Nephron progenitor cell (in vitro differentiated cells): ENCODE results near the gene SYT13.

Experiments used
- DNase-seq: peaks from one replicate; pipeline ENCODE4 v3.0.0; 2021
- H3K27ac Mint-ChIP-seq: 2 replicates; pipeline ENCODE4 v1.8.0; 2021; ENCODE audit warnings: mild to moderate bottlenecking, moderate library complexity, mixed read lengths
- H3K27me3 Mint-ChIP-seq: 2 replicates; pipeline ENCODE4 v1.8.0; 2021; ENCODE audit warnings: mild to moderate bottlenecking, low read depth, mixed read lengths; ENCODE audit not compliant: poor library complexity
- H3K36me3 Mint-ChIP-seq: 2 replicates; pipeline ENCODE4 v1.8.0; 2021; ENCODE audit warnings: low read depth, mixed read lengths
- H3K4me1 Mint-ChIP-seq: 2 replicates; pipeline ENCODE4 v1.8.0; 2021; ENCODE audit warnings: mixed read lengths
- H3K4me3 Mint-ChIP-seq: 2 replicates; pipeline ENCODE4 v1.8.0; 2021; ENCODE audit warnings: mild to moderate bottlenecking, moderate library complexity, mixed read lengths
- H3K9me3 Mint-ChIP-seq: 2 replicates; pipeline ENCODE4 v1.8.0; 2021; ENCODE audit warnings: mild to moderate bottlenecking, moderate library complexity, mixed read lengths
- TF ChIP-seq, protein P1 (sequence below): fragments of 200-600 bp; sonication (generic); IDR thresholded peaks from 2 replicates; pipeline ENCODE4 v1.5.0; 2021; ENCODE audit warnings: antibody characterized with exemption

The SYT13 gene

DNA sequence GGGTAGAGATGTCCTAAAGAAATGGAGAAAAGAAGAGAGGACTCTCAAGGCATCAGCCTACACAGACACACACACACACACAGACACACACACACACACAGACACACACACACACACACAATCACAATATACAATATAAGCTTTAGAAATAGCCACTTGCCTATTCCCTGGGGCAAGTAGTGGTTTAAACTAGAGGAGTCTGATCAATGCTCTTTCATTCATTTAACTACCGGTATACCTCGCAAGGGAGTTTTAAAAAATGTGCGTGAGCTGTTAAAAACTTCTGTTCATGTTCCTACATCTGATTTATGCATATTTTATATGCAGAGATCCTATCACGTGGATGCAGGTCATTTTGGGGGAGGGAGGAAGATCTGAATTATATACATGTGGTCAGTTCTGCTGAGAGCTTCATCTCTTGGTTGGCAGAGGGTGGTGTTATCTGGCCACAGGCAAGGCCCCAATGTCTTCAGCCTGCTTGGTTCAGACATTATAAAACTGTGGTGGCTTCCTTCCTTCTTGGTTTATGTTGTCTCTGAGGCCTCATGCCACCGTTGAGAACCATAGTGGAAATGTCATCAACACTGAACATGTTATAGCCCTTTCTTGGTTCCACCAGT, 56.6 kb downstream of the SYT13 start:
- H3K4me1 Mint-ChIP-seq: no peaks in the 10 kb centered on the region
- peaks cover 2% of the 10 kb centered on the region for H3K27me3 Mint-ChIP-seq
- H3K27ac Mint-ChIP-seq: no peak overlapping the region
- TF ChIP-seq, protein P1, sequence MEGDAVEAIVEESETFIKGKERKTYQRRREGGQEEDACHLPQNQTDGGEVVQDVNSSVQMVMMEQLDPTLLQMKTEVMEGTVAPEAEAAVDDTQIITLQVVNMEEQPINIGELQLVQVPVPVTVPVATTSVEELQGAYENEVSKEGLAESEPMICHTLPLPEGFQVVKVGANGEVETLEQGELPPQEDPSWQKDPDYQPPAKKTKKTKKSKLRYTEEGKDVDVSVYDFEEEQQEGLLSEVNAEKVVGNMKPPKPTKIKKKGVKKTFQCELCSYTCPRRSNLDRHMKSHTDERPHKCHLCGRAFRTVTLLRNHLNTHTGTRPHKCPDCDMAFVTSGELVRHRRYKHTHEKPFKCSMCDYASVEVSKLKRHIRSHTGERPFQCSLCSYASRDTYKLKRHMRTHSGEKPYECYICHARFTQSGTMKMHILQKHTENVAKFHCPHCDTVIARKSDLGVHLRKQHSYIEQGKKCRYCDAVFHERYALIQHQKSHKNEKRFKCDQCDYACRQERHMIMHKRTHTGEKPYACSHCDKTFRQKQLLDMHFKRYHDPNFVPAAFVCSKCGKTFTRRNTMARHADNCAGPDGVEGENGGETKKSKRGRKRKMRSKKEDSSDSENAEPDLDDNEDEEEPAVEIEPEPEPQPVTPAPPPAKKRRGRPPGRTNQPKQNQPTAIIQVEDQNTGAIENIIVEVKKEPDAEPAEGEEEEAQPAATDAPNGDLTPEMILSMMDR: no peak
- H3K36me3 Mint-ChIP-seq: peaks cover 40% of the 10 kb centered on the region
- DNase-seq: no peak
- no peaks in the 10 kb centered on the region for H3K9me3 Mint-ChIP-seq
- H3K4me3 Mint-ChIP-seq: no peak overlapping the region

DNA sequence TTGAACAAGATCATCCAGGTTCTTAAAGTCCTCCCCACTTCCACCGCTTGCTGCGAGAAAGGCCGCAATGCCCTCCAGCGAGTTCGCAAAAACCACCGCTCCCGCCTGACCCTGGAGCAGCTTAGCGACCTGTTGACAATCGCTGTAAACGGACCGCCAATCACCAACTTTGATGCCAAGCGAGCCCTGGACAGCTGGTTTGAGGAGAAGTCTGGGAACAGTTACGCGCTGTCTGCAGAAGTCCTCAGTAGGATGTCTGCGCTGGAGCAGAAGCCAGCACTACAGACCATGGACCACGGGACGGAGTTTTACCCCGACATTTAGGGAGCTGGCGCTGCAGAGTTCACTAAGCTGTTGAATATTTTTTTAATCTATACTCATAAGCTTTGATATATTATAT, 58.3 kb downstream of the SYT13 start:
- peaks cover 55% of the 10 kb centered on the region for H3K36me3 Mint-ChIP-seq
- no peak overlapping the region for H3K27ac Mint-ChIP-seq
- TF ChIP-seq, protein P1: no peak
- no peaks in the 10 kb centered on the region for H3K9me3 Mint-ChIP-seq
- H3K4me1 Mint-ChIP-seq: no peaks in the 10 kb centered on the region
- no peak overlapping the region for H3K4me3 Mint-ChIP-seq
- no peak for DNase-seq
- H3K27me3 Mint-ChIP-seq: peaks cover 2% of the 10 kb centered on the region

DNA sequence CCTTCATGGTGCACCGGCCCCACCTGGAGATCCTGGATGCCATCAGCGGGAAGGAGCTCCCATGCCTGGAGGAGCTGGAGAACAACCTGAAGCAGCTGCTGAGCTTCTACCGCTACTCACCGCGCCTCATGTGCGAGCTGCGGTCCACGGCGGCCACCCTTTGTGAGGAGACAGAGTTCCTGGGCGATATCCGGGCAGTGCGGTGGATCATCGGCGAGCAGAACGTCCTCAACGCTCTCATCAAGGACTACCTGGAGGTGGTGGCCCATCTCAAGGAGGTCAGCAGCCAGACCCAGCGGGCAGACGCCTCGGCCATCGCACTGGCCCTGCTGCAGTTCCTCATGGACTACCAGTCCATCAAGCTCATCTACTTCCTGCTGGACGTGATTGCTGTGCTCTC, 59.2 kb downstream of the SYT13 start:
- Mint-ChIP-seq H3K27me3 (peaks cover 2% of the 10 kb centered on the region), H3K4me1 (no peaks in the 10 kb centered on the region), H3K27ac (no peak overlapping the region), H3K4me3 (no peak overlapping the region), H3K9me3 (no peaks in the 10 kb centered on the region), H3K36me3 (peaks cover 64% of the 10 kb centered on the region)
- DNase-seq: no peak
- TF ChIP-seq, protein P1: no peak

DNA sequence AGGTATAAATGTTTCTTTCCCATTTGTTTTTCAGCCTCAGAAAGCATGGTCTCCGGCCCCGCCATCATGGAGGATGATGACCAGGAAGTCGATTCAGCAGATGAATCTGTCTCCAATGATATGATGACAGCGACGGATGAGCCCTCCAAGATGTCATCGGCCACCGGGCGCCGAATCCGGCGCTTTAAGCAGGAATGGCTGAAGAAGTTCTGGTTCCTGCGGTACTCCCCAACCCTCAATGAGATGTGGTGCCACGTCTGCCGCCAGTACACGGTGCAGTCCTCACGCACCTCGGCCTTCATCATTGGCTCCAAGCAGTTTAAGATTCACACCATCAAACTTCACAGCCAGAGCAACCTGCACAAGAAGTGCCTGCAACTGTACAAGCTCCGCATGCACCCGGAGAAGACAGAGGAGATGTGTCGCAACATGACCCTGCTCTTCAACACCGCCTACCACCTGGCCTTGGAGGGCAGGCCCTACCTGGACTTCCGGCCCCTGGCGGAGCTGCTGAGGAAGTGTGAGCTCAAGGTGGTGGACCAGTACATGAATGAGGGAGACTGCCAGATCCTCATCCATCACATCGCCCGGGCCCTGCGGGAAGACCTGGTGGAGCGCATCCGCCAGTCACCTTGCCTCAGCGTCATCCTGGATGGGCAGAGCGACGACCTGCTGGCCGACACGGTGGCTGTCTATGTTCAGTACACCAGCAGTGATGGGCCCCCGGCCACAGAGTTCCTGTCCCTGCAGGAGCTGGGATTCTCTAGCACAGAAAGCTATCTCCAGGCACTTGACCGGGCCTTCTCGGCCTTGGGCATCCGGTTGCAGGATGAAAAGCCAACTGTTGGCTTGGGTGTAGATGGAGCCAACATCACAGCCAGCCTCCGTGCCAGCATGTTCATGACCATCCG, 59.9 kb downstream of the SYT13 start:
- Mint-ChIP-seq H3K4me3 (no peak overlapping the region), H3K4me1 (no peaks in the 10 kb centered on the region), H3K27me3 (peaks cover 2% of the 10 kb centered on the region), H3K9me3 (no peaks in the 10 kb centered on the region), H3K27ac (no peak overlapping the region), H3K36me3 (peaks cover 71% of the 10 kb centered on the region)
- TF ChIP-seq, protein P1: no peak
- no peak for DNase-seq

DNA sequence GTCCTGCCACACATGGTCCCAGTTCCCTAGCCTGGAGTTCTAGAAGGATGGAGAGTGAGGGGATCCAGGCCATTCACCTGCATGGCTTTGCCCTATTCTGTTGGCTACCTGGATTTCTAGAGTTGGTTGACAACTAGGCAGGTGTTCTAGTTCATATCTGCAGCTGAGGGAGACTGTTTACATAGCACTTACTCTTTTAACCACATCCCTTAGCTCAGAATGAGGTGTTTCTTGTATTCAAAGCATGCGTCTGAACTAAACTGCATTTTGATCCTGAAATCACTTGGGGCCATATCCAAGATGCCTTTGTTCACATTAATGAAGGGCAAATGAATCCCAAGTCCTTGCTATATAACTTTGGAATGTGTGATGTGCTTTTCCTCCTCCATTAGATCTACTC, 60.9 kb downstream of the SYT13 start:
- TF ChIP-seq, protein P1: no peak
- Mint-ChIP-seq H3K9me3 (no peaks in the 10 kb centered on the region), H3K36me3 (peaks cover 77% of the 10 kb centered on the region), H3K4me3 (no peak overlapping the region), H3K27ac (no peak overlapping the region), H3K27me3 (peaks cover 2% of the 10 kb centered on the region), H3K4me1 (no peaks in the 10 kb centered on the region)
- DNase-seq: no peak
